GM18505 (cell line): Measurements from ENCODE around the gene NTRK1.

Experiments used
- ATAC-seq: cut with Tn5 transposase; IDR thresholded peaks from one replicate; pipeline ENCODE4 v1.9.1; 2021; ENCODE audit not compliant: unreplicated experiment
- POLR2A ChIP-seq: IDR thresholded peaks from 4 replicates; pipeline ENCODE4 v1.6.1; 2011; ENCODE audit warnings: borderline replicate concordance; ENCODE audit not compliant: insufficient read depth, insufficient read length; ENCODE audit errors: extremely low read depth

The NTRK1 gene

DNA sequence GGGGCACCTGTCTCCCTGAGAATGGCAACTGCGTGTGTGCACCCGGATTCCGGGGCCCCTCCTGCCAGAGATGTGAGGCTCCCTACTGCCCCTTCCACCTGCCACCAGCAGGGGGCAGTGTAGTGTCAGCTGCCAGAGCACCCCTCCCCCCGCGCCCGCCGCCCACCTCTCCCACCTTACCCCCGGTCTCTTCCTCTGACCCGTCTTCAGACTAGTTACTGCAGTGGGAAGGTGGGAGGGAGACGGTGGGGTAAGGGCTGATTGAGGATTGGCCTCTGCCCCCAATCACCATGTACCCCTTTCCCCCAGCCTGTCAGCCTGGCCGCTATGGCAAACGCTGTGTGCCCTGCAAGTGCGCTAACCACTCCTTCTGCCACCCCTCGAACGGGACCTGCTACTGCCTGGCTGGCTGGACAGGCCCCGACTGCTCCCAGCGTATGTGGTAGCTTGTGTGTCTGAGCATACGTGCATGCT lies 49.7 kb downstream of the NTRK1 start:
- TF ChIP-seq POLR2A, result no peak
- no peak for ATAC-seq

- ATAC-seq, result no peak
- no peak for TF ChIP-seq POLR2A
Observed at GRCh38 chr1:156911577-156912298, 51.1 kb downstream of the NTRK1 start.

GRCh38 chr1:156912310-156912709 lies 51.6 kb downstream of the NTRK1 start:
- TF ChIP-seq POLR2A, result no peak
- no peak for ATAC-seq

DNA sequence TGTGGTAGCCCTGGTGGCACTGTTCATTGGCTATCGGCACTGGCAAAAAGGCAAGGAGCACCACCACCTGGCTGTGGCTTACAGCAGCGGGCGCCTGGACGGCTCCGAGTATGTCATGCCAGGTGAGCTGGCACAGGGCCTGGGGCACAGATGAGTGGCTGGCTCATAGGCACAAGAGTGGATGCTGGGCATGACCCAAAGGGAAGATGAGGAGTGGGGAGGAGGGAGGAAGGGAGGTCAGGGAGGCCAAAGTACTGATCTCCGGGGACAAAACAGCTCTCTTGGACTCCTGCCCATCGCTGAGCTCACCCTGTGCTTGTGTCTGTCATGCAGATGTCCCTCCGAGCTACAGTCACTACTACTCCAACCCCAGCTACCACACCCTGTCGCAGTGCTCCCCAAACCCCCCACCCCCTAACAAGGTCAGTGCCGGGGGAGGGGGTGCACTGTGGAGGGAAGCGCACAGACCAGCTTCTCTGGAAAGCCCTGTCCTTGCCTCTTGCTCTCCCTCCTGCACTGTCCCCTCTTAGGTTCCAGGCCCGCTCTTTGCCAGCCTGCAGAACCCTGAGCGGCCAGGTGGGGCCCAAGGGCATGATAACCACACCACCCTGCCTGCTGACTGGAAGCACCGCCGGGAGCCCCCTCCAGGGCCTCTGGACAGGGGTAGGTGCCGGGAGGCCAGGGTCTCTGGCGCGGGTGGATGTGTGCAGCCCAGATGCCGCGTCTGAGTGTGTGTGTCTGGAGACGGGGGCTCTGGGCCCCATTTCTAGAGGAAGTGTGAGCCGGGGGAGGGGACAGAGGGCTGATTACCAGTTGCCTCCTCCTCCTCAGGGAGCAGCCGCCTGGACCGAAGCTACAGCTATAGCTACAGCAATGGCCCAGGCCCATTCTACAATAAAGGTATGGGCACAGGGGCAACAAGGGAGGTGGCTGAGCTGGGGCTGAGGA lies 52.5 kb downstream of the NTRK1 start:
- no peak for TF ChIP-seq POLR2A
- ATAC-seq, result no peak

- no peak for TF ChIP-seq POLR2A
- ATAC-seq, result no peak
Observed at GRCh38 chr1:156913809-156914387, 53.2 kb downstream of the NTRK1 start.

DNA sequence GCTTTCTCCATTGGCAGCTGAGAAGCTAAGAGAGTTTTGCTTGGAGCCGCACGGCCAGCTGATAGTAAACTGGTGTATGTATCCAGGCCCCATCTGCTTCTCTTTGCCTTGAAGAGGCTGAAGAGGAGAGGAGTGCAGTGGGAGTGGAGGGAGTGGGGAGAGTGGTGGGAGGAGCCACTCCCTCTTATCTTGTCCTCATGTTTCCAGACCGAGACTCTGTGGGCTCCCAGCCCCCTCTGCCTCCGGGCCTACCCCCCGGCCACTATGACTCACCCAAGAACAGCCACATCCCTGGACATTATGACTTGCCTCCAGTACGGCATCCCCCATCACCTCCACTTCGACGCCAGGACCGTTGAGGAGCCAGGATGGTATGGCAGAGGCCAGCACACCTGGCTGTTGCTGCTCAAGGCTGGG lies 53.8 kb downstream of the NTRK1 start:
- no peak for ATAC-seq
- no peak for TF ChIP-seq POLR2A

DNA sequence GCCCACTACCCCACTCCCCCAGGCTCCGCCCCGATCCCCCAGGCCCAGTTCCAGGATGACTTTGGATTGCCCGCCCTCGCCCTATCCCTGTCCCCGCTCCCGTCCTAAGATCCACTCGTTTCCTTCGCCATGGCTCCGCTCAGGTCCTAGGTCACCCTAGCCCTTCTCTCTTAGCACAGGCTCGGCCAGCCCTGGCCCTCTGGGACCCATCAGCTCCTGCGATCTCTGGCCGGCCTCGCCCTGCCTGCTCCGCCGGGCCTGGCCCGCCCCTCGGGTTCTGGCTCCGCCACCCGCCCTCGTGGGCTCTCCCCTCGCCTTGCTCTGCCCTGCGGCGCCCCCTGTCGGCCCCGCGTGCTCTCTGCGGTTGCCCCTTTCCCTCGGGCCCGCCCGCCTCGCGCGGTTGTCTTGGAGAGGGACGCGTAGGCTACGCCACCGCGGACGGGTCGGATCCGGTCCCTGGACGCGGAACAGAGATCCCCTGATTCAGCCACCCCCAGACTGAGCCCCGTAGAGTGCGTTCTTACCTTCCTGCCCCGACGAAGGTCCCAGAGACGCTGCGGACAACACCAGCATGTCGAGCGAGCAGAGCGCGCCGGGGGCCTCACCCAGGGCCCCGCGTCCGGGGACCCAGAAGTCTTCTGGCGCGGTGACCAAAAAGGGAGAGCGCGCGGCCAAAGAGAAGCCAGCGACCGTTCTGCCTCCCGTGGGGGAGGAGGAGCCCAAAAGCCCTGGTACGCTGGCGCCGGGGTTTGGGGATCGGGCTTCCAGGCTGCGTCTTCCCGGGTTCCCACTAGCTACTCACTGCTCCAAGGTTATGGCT lies 59.8 kb downstream of the NTRK1 start, which contains the start of gene LRRC71:
TSS of gene LRRC71 (plus strand) at position 400 of the 820 bp plus-strand sequence. CDS start at position 572, 172 bp downstream.
- ATAC-seq, result no peak
- TF ChIP-seq POLR2A, result no peak

- no peak for ATAC-seq
- TF ChIP-seq POLR2A, result no peak
Observed at GRCh38 chr1:156921053-156921529, 60.4 kb downstream of the NTRK1 start.

DNA sequence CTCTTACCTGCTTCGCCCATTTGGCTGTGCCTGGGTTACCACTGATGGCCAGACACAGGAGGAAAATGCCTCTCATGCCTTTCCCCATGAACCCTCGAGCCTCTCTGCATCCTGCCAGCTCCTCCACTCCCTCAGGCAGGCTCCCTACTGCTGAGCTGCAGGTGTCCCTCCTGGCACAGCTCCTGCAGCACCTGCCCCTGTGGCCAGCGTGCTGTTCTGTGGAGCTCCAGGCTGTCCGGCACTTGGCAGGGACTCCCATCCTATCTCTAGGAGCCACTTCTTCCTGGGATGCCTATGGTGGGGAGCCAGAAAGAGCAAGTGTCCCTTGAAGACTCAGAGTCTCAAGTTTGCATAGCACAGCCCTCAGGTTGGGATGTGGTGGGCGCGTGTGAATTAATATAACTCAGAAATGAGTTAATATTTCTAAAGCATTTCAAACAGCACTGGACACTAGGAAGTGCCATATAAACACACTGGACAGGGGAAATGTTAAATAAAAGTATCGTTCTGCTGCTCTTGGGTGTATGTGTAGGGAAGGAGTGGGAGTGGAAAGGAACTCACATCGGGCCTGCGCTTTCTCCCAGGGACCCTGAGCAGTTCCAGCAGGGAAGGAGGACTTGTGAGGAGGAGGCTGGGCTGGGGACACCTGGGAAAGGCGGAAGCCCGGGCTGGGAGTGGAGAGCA lies 62.5 kb downstream of the NTRK1 start:
- ATAC-seq, result no peak
- no peak for TF ChIP-seq POLR2A

DNA sequence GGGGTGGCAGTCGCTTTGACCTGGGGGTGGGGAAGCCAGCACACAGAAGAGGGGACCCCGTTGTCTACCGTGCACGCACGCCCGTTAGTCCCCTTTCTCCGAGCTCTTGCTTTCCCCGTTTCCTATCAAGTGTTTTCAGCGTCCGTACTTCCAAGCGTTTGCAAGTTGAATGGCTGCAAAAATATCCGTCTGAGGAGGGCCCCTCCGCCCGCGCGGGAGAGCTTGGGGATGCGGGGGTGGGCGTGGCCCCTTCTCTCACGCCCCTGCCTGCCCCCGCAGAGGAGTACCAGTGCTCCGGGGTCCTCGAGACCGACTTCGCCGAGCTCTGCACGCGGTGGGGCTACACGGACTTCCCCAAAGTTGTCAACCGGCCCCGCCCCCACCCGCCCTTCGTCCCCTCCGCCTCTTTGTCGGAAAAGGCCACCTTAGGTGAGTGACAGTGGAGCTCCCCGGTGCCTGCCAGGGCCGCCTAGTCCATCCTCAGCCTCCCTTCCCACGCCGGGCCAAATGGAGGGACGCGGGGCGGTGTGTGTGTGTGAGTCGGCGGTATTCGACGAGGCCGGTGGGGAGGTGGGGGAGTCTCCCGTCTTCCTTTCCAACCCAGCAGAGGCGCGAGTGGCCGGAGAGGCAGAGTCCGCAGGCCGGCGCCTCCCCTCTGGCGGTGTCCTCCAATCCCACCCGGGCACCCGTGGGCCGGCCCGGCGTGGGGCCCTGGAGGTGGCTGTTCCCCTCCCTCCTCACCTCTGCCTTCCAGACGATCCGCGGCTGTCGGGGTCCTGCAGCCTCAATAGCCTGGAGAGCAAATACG lies 63.2 kb downstream of the NTRK1 start:
- ATAC-seq, result no peak
- no peak for TF ChIP-seq POLR2A

DNA sequence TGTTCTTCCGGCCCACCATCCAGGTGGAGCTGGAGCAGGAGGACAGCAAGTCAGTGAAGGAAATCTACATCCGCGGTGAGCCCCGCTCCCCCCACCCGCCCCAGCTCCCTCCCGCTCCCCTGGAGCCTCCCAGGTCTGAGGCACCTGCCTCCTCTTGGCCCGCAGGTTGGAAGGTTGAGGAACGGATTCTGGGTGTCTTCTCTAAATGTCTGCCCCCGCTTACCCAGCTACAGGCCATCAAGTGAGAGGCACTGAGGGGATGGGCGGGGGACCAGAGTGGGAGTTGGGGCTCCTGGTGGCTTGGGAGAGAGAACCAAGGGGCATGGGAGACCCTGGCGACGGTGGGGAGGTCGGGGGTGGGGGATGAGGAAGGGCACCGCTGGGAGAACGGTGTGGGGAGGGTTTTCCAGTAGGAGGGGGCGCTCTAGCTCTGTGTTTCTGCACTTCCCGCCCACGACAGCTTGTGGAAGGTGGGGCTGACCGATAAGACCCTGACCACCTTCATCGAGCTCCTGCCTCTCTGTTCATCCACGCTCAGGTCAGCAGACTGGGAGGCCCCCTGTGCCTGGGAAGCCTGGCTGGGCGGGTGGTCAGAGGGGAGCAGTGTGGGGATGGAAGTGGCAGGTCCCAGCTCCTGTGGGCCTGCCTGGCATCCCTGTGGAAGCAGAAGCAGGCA lies 64.0 kb downstream of the NTRK1 start:
- TF ChIP-seq POLR2A, result no peak
- ATAC-seq, result no peak
